DMS114 treated with DMSO at 0.1 percent for 48 hours (cell line): Measurements from ENCODE around the gene ENHO.

Experiments used
- DNase-seq: peaks from one replicate; lab custom pipeline; 2025; ENCODE audit not compliant: unreplicated experiment; lab: John Stamatoyannopoulos, UW

ENHO gene

DNA sequence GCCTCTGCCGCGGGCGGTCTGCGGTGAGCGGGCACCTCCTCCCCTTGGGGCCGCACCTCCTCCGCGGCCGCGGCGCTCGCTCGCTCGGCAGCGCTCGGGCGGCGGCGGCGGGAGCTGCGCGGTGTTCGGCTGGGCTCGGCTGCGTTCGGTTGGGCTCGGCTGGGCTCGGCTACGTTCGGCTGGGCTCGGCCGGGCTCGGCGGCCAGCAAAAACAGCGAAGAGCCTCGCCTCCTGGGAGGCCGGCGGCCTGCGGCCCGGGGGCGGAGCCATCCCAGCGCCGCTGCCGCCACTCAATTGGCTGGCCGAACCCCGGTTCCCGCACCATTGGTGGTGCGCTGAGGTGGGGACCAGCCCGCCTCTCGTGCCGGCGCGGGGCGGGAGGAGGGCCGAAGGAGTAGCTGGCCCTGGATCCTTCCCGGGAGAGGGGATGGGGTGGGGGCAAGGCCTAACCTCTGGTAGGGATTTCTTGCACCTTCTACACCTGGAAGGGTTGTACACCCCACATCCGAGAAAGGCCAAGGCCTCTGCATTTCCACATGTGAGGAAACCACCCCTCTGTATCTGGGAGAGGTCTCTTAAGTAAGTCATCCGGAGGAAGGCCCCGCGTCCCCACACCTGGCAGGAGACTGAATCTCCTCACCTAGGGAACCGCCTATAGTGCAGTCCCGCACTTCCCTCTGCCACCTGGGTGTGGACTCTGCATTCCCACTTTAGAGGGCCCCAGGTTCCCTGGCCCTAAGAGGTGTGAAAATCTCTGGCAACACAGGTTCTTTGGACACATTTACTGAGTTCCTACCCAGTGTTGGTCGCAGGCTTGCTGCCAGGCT, at the start of gene ENHO:
Gene ENHO, minus strand, starts transcription at position 20 of the 827 bp plus-strand sequence. CDS start 1,295 bp downstream, outside the sequence.
- peak; percentile 72 for DNase-seq

DNA sequence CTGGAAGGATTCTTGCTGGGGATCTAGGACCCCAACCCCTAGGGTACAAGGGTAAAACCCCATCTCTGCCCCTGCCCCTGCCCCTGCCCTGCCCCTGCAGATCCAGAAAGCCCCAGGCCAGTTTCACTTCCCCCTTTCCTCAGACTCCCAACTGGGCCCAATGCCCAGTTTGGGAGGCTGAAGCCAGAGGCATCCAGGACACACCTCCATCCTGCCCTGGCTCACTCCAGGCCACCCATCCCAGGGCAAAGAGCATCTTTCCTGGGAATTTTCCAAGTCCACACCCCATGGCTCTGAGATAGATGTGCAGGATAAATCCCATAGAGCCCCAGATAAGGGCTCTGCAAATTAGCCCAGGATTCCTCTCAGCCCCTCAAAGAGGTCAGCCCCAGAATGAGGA, 49.3 kb upstream of the ENHO start:
- DNase-seq: no peak

DNA sequence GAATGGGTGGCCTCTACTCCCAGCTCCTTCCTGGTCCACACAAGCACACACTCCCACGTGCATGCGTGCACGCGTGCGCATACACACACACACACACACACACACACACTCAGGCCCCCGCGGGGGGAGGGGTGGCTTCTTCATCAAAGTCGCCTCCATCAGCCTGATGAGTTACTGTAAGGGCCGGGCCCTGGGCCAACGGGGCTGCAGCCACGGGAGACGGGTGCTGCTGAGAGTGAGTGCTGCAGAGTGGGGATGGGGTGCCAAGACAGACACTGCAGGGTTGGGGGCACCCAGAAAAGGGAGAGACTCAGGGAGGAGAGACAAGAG, 48.7 kb upstream of the ENHO start:
- no peak for DNase-seq

DNA sequence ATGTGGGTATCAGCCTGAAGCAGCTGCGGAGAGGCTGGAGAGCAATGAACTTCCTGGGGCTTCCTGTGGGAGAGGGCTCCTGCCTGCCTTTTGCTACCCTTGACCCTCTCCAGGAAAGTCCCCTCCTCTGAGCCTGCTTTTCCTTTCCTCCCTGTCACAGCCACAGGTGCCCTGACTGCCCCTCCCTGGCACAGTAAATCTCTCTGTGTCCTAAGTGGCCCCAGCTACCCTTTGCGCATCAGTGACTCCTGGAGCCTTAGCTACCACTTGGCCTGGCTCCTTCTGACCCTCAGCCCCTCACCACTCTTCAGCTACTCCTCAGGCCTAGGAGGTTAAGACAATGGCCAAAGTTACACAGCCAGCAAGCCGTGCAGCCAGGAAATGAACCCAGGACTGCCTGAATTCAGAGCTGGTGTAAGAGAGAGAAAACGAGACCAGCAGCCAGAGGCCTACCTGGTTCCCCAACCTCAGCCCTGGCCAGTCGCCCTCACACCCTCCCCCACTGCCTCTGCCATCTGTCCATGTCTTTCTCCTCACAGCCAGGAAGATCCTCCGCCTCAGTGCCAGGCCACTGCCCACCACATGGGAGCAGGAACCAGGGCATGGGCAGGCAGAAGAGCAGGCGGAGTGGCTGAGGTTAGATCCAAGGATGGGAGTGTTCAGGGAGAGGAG, 48.2 kb upstream of the ENHO start:
- no peak for DNase-seq

DNA sequence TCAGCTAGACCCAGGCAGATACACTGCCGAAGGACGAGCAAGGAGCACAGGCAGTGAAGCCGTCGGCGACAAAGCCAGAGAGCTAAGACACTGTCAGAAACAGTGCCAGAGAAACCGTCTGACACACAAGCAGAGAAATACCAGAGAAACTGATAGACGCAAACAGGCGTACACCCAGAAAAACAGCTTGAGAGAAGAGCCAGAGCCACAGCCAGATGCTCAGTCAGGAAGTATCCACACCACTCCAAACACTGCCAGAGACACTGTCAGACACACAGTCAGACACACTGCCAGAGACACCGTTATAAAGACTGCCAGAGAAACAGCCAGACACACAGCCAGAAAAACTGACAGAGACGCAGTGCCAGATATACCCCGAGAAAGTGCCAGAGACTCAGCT, 47.6 kb upstream of the ENHO start:
- DNase-seq: no peak

DNA sequence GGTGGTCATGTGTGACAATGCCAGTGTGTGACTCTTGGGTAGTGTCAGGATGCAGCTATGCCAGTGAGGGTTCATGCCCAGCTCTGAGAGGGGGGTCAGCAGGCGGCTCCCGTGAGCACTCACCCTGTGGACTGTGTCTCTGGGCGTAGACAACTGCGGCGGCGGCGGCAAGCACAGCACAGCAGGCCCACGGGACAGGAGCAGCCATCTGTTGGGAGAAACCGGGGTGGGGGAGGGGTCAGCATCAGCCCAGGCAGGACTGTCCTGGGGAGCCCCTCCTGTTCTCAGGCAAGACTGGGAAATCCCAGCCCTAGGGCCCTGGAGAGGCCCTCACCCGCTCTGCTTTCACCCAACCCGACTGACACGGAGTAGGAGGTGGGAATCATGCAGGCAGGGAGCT, 46.0 kb upstream of the ENHO start:
- DNase-seq: no peak

DNA sequence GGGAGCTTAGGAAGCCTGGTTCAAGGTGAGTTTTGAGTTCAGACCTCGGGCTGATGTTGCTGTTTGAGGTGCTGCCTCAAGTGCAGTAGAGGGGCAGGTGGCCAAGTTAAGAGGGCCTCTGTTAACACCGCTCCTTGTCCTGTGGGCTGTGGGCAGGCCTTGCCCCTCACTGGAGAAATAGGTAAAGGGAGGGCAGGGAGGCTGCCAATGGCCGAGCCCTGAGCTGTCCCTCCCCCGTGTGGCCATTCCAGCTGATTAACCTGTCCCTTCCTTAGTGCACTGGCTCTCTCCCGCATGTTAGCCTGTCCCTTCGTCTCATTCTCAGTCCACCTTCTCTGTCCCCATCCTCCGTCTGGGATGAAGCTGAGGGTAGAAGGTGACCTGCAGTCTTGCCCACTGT, 45.3 kb upstream of the ENHO start:
- DNase-seq: no peak

DNA sequence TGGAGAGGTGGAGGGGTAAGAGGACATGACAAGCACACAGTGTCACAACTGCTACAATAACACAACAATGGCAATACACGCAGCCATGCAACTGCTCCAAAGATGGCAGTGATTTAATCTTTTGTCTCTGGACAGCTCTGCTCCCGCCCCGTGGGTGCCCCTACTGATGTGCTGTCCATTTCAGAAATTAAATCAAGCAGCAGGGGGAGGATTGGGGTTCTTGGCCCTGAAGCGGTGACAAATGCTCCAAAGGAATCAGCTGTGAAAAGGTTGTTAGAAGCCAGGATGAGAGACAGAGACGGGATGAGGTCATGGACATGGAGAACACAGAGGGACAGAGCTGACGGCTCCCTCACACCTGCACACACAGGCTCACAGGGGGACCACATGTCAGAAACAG, 44.2 kb upstream of the ENHO start:
- no peak for DNase-seq

DNA sequence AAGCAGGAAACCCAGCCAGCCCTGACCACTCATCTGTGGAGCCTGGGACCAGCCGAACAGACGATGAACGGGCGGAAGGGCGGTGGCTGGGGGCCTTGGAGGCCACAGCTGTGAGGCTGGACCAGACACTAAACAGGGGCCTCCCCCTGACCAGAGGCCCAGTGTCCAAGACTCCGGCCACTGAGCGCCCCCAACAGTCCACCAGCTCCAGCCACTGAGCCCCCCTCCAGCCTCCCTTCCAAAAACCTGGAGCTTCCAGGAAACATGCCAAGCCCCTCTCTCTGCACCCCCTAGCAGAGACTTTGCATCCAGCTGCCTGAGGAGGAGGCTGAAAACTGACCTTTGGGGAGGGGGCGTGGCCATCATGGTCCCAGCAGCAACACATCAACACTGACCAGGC, 43.5 kb upstream of the ENHO start:
- no peak for DNase-seq

DNA sequence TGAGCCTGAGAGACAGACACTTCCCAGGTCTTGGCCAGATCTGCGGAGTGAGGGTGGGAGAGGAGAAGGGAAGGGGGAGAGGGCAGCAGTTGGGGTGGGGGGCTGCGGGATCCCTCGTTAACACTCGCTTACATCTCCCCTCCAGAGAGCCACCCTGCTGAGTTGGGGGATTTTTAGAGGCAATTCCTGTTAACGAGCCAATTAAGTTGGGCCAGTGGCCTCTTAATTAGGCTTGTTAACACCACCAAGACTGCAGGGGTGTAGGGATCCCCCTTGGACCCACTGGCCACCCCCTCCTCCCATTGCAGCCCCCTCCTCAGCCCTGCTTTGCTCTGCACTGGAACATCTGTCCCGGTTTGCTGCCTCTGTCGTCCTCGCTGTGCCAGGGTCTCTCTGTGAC, 43.1 kb upstream of the ENHO start:
- no peak for DNase-seq

DNA sequence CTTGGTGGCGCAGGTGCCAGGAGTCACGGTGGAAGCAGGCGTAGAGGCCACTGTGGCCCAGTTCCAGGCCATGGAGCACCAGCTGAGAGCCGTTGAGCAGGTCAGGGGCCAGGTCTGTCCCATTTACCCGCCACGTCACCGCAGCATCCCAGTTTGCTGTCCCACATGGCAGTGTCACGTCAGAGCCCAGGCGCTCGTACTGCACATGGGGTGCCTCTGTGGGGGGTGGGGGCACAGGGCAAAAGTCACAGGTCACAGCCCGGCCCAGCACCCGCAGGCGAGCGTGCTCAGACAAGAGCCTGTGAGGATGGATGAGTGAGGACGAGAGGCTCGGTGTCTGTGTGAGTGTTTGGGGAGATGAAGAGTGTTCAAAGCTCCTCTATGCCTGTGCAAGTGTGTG, 41.8 kb upstream of the ENHO start:
- DNase-seq: no peak

DNA sequence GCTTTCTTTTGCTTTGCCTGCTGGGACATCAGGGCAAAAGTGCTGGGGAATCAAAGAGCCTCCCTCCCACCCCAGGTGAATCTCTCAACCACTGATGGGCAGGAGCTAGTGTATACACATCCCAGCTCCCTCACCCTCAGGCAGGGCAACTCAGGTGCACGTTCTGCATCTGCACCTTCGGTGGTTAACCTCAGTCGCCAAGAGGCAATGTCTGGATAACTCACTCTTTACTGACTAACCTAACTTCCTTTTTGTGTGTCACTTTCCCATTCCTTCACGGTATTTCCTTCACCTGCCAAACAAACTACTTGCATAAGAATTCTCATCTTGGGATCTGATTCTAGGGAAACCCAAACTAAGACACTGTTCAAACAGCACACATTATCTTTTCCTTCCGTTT, 40.5 kb upstream of the ENHO start:
- DNase-seq: no peak

DNA sequence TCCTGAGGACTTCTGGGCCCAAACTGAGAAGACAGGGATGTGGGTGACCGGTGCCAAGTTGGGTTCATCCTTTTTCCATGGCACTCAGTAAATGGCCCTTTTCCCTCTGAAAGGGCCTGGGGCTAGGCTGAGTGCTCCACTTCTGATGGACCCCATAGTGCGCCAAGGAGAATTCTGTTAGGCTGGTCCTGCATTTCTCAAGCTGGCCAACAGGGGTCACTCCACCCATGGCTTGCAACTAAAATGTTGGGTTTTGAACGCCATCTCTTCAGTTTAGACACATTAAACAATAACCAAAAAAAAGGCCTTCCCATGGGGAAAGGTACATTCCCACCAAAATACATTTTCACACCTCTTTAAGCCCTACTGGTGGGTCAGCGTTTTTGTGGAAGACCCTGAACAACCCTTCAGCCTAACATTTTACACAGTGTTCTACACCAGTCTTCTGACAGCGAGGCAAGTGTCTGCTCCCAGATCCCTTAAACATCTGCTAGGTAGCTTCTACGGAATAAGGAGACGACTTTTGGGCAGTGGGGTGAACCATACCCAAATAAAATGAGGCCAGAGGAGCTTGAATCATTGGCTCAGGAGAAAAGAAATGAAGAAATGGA, 39.5 kb upstream of the ENHO start:
- DNase-seq: no peak

DNA sequence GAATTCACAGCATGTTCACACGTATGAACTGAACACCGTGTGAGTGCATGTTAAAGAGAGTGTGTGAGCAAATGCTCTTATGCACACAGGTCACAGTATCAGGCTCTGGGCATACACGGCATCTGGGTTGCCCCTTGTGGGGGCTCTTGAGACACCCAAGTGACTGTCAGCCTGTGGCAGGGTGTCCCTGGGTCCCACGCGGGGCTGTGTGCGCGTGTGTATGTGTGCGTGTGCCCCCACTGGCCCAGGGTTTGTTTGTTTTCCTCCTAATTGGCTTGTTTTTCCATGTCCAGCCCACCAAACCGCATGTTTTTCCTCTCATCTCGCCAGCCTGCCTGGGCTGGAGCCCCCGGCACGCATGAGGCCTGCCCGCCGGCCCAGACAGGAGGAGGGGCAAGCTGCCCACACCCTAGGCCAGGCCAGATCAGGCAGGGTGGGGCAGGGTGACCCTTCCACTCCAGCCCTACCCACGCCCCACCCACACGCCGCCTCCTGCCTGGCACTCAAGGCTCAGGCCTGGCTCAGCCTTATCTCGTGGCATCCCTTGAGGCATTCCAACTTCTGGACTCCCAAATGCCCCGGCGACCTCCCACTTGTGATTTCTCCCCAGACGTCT, 37.9 kb upstream of the ENHO start:
- no peak for DNase-seq

DNA sequence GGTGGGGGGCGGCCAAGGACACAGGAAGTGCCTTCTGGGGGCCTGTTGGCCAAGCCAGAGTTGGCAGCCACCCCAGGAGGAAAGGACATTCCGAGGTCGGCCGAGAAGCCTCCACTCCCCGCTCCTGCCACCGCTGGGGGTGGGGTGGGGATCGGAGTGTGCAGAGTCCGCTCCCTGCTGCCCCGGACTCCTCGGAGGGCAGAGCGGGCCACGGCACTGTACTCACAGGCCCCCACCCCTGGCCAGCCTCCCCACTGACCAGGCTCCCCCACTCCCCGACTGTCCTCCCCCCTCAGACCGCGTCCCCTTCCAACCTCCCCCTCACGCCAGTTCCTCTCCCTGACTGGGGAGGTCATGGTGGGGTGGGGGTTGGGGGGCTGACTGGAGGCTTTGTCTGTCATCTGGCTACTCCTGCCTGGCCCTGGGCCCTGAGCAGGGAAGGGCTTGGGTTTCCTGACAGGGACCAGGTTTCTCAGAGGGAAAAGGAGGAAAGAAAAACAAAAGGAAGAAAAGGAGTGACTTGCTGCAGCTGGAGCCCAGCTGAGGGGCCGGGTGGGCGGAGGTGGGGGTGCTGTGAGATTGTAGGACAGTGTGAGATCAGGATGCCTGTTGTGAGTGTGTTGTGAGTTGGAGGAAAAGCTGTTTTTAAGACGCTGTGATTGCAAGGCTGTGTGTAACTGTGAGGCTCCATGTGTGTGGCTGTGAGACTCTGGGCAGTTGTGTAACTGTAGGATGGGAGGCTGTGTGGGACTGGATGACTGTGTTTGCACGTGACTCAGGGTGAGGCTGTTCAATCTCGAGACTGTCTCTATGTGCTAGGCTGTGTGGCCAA, 37.0 kb upstream of the ENHO start:
- DNase-seq: no peak

DNA sequence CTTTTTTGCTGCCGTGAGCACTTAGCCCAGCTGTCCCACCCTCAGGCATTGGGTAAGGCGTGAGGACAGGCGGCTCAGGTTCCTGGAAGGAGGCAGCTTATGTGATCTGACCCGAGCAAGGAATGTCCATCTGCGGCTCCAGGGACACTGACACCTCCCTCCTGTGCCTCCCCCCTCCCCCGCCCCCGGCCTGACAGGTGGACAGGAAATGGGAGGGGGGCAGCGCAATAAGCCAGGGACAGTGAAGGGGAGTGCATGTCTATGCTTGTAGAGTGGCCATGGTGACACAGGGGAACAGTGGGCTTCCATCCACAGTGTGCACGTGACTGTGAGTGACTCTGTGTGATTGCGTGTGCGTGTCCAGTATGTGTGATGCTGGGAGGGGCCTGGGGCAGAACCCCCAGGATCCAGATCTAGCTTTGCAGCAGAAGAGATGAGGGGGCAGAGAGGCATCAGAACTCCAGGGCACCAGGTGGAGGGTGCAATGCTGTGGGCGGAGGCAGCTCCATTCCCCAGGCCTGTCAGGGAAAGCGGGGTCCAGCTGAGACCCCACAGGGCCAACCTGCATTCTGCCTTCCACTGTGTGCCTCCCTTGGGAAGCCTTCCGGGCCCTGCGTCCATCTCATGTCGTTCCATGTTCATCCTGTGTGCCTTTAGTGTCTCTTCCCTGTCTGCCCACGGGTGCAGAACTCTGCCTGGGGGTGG, 36.3 kb upstream of the ENHO start:
- no peak for DNase-seq

DNA sequence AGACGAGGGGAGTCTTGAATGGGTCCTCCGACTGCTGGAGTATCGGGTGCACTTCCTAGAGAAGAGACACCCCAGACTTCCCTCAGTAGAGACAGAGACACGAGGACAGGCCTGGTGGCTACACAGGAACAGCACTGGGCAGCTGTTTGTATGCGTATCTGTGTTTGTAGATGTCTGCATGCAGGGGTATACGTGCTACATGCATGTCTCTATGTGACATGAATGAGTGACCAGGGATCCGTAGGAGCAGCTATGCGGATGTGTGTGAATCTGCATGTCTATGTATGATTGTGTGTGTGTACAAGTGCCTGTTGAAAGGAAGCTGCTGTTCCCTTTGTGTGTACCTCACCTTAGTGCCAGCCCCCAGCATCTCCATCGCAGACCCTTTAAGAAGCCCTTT, 35.6 kb upstream of the ENHO start:
- no peak for DNase-seq

DNA sequence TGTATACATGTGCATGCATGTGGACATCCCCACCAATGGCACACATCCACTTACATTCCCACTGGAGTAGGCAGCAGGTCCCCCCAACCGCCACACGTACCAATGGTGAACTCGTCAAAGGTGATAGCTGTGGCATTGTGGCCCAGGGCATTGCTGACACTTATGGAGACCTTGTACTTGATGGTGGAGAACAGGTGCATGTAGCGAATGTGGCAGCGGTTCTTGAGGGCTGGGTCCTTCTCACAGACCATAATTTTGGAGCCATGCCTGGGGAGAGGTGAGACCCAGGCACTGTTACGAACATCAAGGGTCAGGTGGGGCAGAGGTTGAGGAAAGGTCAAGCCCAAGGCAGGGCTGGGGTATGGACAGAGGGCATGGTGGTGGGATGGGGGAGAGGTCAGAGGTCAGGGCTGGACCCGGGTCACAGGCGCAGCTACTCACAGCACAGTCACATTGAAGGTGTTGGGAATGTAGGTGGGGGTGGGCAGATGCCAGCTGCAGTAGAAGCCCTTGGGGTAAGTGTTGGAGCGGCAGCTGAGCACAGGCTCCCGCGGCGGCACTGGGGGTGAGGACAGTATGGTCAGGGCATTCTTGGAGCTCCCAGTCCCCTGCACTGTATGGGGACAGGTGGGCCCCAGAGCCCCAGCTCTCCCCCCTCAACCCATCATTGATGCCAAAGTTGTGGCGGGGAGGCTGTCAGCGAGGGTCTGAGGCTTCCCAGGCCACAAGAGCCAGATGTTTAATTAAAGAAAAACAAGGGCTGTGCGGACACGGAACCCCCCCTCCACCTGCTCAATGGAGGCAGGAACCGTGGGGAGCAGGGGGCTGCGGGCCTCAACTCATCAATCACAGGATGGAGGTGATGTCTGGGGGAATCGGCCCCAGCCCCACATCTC, 34.9 kb upstream of the ENHO start:
- no peak for DNase-seq

DNA sequence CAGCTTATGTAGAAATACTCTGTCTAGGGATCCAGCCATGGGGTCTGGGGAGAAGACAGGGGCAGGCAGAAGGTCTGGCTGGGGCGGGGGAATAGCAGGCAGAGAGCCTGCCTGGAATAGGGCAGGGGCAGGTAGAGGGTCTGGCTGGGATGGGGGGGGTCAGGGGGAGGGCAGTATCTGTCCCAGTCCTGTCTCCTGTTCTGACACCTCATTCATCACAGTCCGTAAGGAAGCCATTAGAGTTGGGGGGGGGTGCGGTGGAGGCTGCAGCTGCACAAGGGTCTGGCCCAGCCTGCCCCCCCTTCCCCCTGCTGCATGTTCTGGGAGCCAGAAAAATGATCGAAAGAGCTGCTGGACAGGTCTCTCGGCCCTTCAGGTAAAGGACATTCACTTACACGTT, 34.2 kb upstream of the ENHO start:
- DNase-seq: no peak
